ENCODE data around the gene GEMIN2.

GRCh38 chr14:39176263-39177167, 62.4 kb downstream of the GEMIN2 start:
- TF ChIP-seq, protein P1, sequence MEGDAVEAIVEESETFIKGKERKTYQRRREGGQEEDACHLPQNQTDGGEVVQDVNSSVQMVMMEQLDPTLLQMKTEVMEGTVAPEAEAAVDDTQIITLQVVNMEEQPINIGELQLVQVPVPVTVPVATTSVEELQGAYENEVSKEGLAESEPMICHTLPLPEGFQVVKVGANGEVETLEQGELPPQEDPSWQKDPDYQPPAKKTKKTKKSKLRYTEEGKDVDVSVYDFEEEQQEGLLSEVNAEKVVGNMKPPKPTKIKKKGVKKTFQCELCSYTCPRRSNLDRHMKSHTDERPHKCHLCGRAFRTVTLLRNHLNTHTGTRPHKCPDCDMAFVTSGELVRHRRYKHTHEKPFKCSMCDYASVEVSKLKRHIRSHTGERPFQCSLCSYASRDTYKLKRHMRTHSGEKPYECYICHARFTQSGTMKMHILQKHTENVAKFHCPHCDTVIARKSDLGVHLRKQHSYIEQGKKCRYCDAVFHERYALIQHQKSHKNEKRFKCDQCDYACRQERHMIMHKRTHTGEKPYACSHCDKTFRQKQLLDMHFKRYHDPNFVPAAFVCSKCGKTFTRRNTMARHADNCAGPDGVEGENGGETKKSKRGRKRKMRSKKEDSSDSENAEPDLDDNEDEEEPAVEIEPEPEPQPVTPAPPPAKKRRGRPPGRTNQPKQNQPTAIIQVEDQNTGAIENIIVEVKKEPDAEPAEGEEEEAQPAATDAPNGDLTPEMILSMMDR (conservative IDR thresholded peaks at IDR 0.05 in 1 of 2, IDR thresholded peaks at IDR 0.05 in 1 of 2; ENCODE audit: extremely low read depth in 1 of 2, insufficient read depth in 1 of 2, low read depth in 1 of 2, low read length in 2 of 2): no peak
- no peak for TF ChIP-seq EZH2 (IDR thresholded peaks at IDR 0.05; ENCODE audit: borderline replicate concordance, low read length)

All from mammary epithelial cell (primary cell).